Measurements from ENCODE around the gene TBCK. TPM values are rescaled to one million over a fixed set of nuclear protein-coding genes. Genes with fewer than 3 reads are reported as not detected.

The TBCK gene
- total RNA-seq, 4 donors from 2014 or later, result 22.7 to 28.7 (median 27.3) TPM

DNA sequence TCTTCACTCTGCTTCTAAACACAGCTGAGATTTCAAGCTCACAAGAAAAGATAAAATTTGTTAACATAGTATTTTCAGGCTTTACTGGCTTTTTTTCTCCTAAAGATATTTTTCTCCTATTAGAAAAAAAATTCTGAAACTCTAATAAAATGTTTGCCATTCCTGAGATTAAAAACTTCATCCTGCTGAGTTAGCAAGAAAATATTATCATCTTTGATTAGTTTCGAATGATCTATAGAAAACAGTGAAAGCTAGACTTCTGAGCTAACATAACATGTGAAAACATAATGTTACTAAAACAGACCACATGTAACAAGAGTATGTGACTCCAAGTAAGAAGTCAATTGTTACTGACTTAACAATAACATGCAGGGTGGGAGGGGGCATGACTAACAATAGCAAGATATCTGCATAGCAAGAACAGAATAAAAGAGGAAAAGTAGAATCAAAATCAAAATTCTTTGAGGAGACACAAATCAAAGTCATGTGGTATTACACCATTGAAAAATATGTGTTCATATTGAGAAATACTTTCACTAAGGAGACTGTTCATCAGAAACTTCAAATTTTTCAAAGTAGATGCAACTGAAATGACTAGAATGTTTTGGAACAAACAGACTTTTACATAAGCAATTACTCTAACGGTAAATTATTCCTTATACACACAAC lies 14.5 kb downstream of the TBCK start:
- 91% methylated on average over 2 of the region's 2 CpGs for WGBS
- no peaks in the 10 kb centered on the region for H3K27me3 ChIP-seq
- no peak overlapping the region for H3K27ac ChIP-seq (replicated peaks in 1 of 4)
- no peaks in the 10 kb centered on the region for H3K9me3 ChIP-seq
- H3K36me3 ChIP-seq, result peaks cover 3 to 27% (median 7%) of the 10 kb centered on the region in 4 donors
- no peaks in the 10 kb centered on the region for H3K4me1 ChIP-seq
- H3K4me3 ChIP-seq, result no peak overlapping the region
- TF ChIP-seq EP300 (IDR thresholded peaks at IDR 0.05) (no peak), POLR2A (IDR thresholded peaks at IDR 0.05; ENCODE audit: low read depth) (no peak), POLR2AphosphoS5 (IDR thresholded peaks at IDR 0.05) (no peak), CTCF (IDR thresholded peaks at IDR 0.05) (no peak)
- no peak for DNase-seq (ENCODE audit: extremely low spot score)
- intact Hi-C loops (cut with DNase I), result no loop called here

- no peak for DNase-seq (ENCODE audit: extremely low spot score)
- intact Hi-C loops (cut with DNase I), result no loop called here
- H3K9me3 ChIP-seq, result no peaks in the 10 kb centered on the region
- no peak overlapping the region for H3K27ac ChIP-seq (replicated peaks in 1 of 4)
- no peaks in the 10 kb centered on the region for H3K27me3 ChIP-seq
- TF ChIP-seq POLR2A (IDR thresholded peaks at IDR 0.05; ENCODE audit: low read depth), result no peak
- TF ChIP-seq CTCF (IDR thresholded peaks at IDR 0.05), result no peak
- TF ChIP-seq POLR2AphosphoS5 (IDR thresholded peaks at IDR 0.05), result no peak
- no peak for TF ChIP-seq EP300 (IDR thresholded peaks at IDR 0.05)
- 89% methylated on average over 4 of the region's 4 CpGs for WGBS
- no peak overlapping the region for H3K4me3 ChIP-seq
- peaks cover 3 to 30% (median 10%) of the 10 kb centered on the region in 4 donors for H3K36me3 ChIP-seq
- H3K4me1 ChIP-seq, result no peaks in the 10 kb centered on the region
Measured at GRCh38 chr4:106299977-106300376, 16.0 kb downstream of the TBCK start.

GRCh38 chr4:106297245-106298035 lies 18.6 kb downstream of the TBCK start:
- Histone ChIP-seq H3K4me3 (no peak overlapping the region), H3K36me3 (peaks cover 15 to 56% (median 24%) of the 10 kb centered on the region in 4 donors), H3K9me3 (no peaks in the 10 kb centered on the region), H3K27ac (replicated peaks in 1 of 4) (no peak overlapping the region), H3K4me1 (no peaks in the 10 kb centered on the region), H3K27me3 (no peaks in the 10 kb centered on the region)
- intact Hi-C loops (cut with DNase I), result no loop called here
- no peak for DNase-seq (ENCODE audit: extremely low spot score)
- no peak for TF ChIP-seq POLR2A (IDR thresholded peaks at IDR 0.05; ENCODE audit: low read depth)
- TF ChIP-seq EP300 (IDR thresholded peaks at IDR 0.05), result no peak
- no peak for TF ChIP-seq POLR2AphosphoS5 (IDR thresholded peaks at IDR 0.05)
- no peak for TF ChIP-seq CTCF (IDR thresholded peaks at IDR 0.05)

GRCh38 chr4:106294062-106294461 lies 21.9 kb downstream of the TBCK start:
- Histone ChIP-seq H3K4me1 (no peaks in the 10 kb centered on the region), H3K27ac (replicated peaks in 1 of 4) (no peak overlapping the region), H3K36me3 (peaks cover 10 to 74% (median 34%) of the 10 kb centered on the region in 4 donors), H3K9me3 (no peaks in the 10 kb centered on the region), H3K4me3 (no peak overlapping the region), H3K27me3 (no peaks in the 10 kb centered on the region)
- DNase-seq (ENCODE audit: extremely low spot score), result no peak
- 89% methylated on average over 10 of the region's 10 CpGs for WGBS
- intact Hi-C loops (cut with DNase I), result no loop called here
- TF ChIP-seq CTCF (IDR thresholded peaks at IDR 0.05), result no peak
- no peak for TF ChIP-seq EP300 (IDR thresholded peaks at IDR 0.05)
- TF ChIP-seq POLR2AphosphoS5 (IDR thresholded peaks at IDR 0.05), result no peak
- TF ChIP-seq POLR2A (IDR thresholded peaks at IDR 0.05; ENCODE audit: low read depth), result no peak
